GM13976 (cell line): ENCODE data around the gene ALPL.

Experiments used
- DNase-seq: peaks from one replicate; pipeline ENCODE4 v3.0.0; 2012; ENCODE audit warnings: low spot score
- CTCF ChIP-seq: IDR thresholded peaks from 2 replicates; pipeline ENCODE4 v1.5.1; 2012; ENCODE audit warnings: borderline replicate concordance, mild to moderate bottlenecking; ENCODE audit not compliant: insufficient read depth; ENCODE audit errors: extremely low read depth, missing control alignments, control extremely low read depth
- in situ Hi-C: fragments of 300-500 bp; cut with MboI; formaldehyde crosslinking; loops from one replicate; pipeline ENCODE4 v1.12.0; 2022; ENCODE audit warnings: low sequenced_read_pairs, mixed read lengths, inconsistent platforms; ENCODE audit not compliant: unreplicated experiment

The ALPL gene

GRCh38 chr1:21623410-21623961 is 114.3 kb downstream of the ALPL start:
- no peak for DNase-seq
- no peak for TF ChIP-seq CTCF
- in situ Hi-C loops: no loop called here

GRCh38 chr1:21624571-21625389 is 115.6 kb downstream of the ALPL start:
- no peak for DNase-seq
- TF ChIP-seq CTCF: no peak
- in situ Hi-C loops: no loop called here

GRCh38 chr1:21625390-21626190 is 116.4 kb downstream of the ALPL start:
- in situ Hi-C loops: no loop called here
- no peak for TF ChIP-seq CTCF

GRCh38 chr1:21626921-21627339 is 117.7 kb downstream of the ALPL start:
- in situ Hi-C loops: no loop called here
- TF ChIP-seq CTCF: no peak
- DNase-seq: no peak

More at GRCh38 chr1:21625390-21626190, 116.4 kb downstream of the ALPL start:
- no peak for DNase-seq
